Lower lobe of right lung (tissue), 2 donors: ENCODE data around the gene ANXA3. TPM values are rescaled to one million over a fixed set of nuclear protein-coding genes. Genes with fewer than 3 reads are reported as not detected.

ENCODE experiments used
- ATAC-seq, 2 donors: fragments of 200-7000 bp; cut with Tn5 transposase; one replicate each; pipeline ENCODE4 v1.9.1; 2020 to 2022; ENCODE audit warnings: mild to moderate bottlenecking in 2 of 2, moderate library complexity in 2 of 2
- DNase-seq: peaks from one replicate; pipeline ENCODE4 v3.0.0-alpha.2; 2020
- H3K27ac ChIP-seq: fragments of 200-600 bp; one replicate; pipeline ENCODE4 v1.8.0; 2022
- H3K27me3 ChIP-seq: fragments of 200-600 bp; one replicate; pipeline ENCODE4 v1.8.0; 2022; ENCODE audit warnings: low read depth
- H3K36me3 ChIP-seq: fragments of 200-600 bp; one replicate; pipeline ENCODE4 v1.8.0; 2022; ENCODE audit warnings: mild to moderate bottlenecking
- H3K4me1 ChIP-seq: fragments of 200-600 bp; one replicate; pipeline ENCODE4 v1.8.0; 2022
- H3K4me3 ChIP-seq: fragments of 200-600 bp; one replicate; pipeline ENCODE4 v1.8.0; 2022; ENCODE audit warnings: mild to moderate bottlenecking
- H3K9me3 ChIP-seq: fragments of 200-600 bp; one replicate; pipeline ENCODE4 v1.8.0; 2022
- intact Hi-C: fragments of 100-400 bp; cut with DNase I; formaldehyde crosslinking; loops from one replicate; pipeline ENCODE4 v1.11.0; 2022
- total RNA-seq: library from RNA; stranded (reverse); fragmentation: NEBNext Ultra II Directional; extraction: Animal tissue kit (Norgen Biotek cat#: 25700); gene quantifications from one replicate; pipeline ENCODE4 v1.2.1, GENCODE V29; 2021
- TF ChIP-seq, protein P1 (sequence below): fragments of 200-600 bp; IDR thresholded peaks from one replicate; pipeline ENCODE4 v1.8.0; 2022; ENCODE audit warnings: antibody characterized with exemption, mild to moderate bottlenecking
- donor health status: DM: no; HTN: yes; CAD: no; lungs with severe emphysema.

Gene ANXA3
- total RNA-seq, 1 donor from 2014 or later, result 148 TPM

DNA sequence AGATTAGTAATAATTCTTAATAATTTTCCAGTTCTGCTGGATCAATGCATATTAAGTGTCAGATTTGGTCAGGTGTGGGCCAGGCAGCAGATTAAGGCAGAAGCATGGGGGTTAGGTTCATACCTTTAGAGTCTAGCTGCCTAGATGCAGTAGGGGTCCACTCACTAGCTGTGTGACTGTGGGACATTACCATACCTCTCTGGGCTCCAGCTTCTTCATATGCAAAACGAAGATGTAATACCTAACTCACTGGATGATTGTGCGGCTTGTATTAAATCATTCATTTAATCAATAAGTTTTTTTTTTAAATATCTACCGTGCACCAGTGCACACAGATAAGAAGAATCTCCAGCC lies 1.4 kb downstream of the ANXA3 start:
- Histone ChIP-seq H3K4me1 (peaks cover 27% of the 10 kb centered on the region), H3K9me3 (no peaks in the 10 kb centered on the region), H3K27me3 (no peaks in the 10 kb centered on the region), H3K36me3 (peaks cover 8% of the 10 kb centered on the region), H3K27ac (peak overlapping the region; percentile 93), H3K4me3 (peak overlapping the region; percentile 69)
- no peak for DNase-seq
- no peak for ATAC-seq
- intact Hi-C loops, result no loop called here
- TF ChIP-seq, protein P1, sequence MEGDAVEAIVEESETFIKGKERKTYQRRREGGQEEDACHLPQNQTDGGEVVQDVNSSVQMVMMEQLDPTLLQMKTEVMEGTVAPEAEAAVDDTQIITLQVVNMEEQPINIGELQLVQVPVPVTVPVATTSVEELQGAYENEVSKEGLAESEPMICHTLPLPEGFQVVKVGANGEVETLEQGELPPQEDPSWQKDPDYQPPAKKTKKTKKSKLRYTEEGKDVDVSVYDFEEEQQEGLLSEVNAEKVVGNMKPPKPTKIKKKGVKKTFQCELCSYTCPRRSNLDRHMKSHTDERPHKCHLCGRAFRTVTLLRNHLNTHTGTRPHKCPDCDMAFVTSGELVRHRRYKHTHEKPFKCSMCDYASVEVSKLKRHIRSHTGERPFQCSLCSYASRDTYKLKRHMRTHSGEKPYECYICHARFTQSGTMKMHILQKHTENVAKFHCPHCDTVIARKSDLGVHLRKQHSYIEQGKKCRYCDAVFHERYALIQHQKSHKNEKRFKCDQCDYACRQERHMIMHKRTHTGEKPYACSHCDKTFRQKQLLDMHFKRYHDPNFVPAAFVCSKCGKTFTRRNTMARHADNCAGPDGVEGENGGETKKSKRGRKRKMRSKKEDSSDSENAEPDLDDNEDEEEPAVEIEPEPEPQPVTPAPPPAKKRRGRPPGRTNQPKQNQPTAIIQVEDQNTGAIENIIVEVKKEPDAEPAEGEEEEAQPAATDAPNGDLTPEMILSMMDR, result no peak

DNA sequence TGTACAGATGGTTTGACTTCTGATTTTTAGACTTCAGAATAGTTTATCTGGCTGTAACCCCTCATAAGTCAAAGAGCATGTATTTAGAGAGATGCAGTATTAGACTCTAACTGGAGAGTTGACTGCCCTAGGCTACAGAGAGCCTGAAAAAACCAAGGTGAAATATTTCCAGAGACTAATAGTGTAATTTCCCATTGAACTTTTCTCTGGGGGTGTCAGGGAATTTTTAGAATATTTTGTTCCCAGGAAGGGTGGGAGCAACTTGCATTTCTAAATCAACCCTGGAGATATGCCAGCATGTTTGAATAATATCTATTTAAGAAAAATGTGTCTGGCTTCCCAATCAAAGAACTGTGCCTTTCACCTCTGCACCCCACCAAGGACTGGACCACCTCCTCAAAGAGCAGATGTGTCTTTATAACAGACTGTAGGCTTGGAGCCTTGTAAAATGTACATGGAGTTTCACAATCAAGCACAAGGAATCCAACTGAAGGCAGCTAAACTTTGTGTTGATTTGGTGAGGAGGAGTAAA lies 2.0 kb downstream of the ANXA3 start:
- no peak for DNase-seq
- Histone ChIP-seq H3K27ac (peak overlapping the region; percentile 93), H3K36me3 (peaks cover 8% of the 10 kb centered on the region), H3K4me1 (peaks cover 30% of the 10 kb centered on the region), H3K27me3 (no peaks in the 10 kb centered on the region), H3K9me3 (no peaks in the 10 kb centered on the region), H3K4me3 (peak overlapping the region; percentile 69)
- ATAC-seq, result no peak
- intact Hi-C loops, result no loop called here
- TF ChIP-seq, protein P1, result no peak

DNA sequence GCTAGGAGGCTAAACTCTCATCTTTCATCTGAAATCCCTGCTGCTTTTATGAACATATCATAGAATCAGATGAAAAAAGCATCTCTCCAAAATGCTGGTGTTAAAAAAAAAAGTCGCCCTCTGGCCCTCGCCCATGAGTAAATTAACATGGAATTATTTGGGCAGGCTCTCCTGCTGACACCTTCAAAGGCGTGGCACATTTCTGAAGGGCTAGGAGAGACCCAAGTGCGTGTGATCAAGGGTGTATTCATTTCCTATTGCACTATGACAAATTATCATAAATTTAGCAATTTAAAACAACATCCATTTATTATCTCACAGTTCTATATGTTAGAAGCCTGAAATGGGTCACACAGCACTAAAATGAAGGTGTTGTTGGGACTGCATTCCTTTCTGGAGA lies 5.1 kb downstream of the ANXA3 start:
- Histone ChIP-seq H3K27ac (no peak overlapping the region), H3K36me3 (peaks cover 12% of the 10 kb centered on the region), H3K9me3 (no peaks in the 10 kb centered on the region), H3K4me3 (no peak overlapping the region), H3K4me1 (peaks cover 48% of the 10 kb centered on the region), H3K27me3 (no peaks in the 10 kb centered on the region)
- no peak for ATAC-seq
- TF ChIP-seq, protein P1, result no peak
- intact Hi-C loops, result no loop called here
- DNase-seq, result no peak

DNA sequence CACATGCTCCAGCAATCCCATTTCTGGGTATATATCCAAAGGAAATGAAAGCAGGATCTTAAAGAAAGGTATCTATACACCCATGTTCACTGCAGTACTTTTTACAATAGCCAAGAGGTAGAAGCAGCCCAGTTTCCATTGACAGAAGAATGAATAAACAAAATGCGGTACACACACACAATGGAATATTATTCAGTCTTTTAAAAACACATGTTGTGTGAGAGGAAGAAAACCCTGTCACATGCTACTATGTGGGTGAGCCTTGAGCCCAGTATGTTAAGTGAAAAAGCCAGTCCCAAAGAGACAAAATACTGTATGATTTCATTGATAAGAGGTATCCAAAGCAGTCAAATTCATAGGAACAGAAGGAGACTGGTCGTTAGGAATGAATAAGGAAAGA lies 6.3 kb downstream of the ANXA3 start:
- ATAC-seq (no peak), DNase-seq (no peak)
- Histone ChIP-seq H3K4me1 (peaks cover 49% of the 10 kb centered on the region), H3K9me3 (no peaks in the 10 kb centered on the region), H3K4me3 (no peak overlapping the region), H3K27me3 (no peaks in the 10 kb centered on the region), H3K27ac (no peak overlapping the region), H3K36me3 (peaks cover 12% of the 10 kb centered on the region)
- TF ChIP-seq, protein P1, result no peak
- intact Hi-C loops, result no loop called here

DNA sequence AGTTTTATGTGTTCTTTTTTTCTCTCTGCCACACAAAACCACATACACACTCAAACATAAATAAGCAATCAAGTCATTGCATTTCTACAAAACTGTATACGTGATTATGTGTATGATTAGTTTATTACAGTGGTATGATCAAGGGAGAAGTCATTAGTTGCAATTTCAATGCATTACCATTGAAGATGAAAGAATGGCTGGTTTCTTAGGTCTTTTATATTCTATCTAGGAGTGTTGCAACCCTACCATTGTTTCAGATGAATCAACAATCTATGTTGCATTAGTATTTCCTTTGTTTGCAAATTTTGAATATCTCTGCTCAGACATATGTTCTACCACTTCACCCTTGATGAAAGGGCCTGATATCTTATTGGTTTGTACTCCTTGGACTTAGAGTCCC lies 6.8 kb downstream of the ANXA3 start:
- no peaks in the 10 kb centered on the region for H3K27me3 ChIP-seq
- H3K36me3 ChIP-seq, result peaks cover 12% of the 10 kb centered on the region
- peaks cover 43% of the 10 kb centered on the region for H3K4me1 ChIP-seq
- DNase-seq, result no peak
- H3K27ac ChIP-seq, result no peak overlapping the region
- no peaks in the 10 kb centered on the region for H3K9me3 ChIP-seq
- no peak overlapping the region for H3K4me3 ChIP-seq
- ATAC-seq, result no peak
- TF ChIP-seq, protein P1, result no peak
- intact Hi-C loops, result no loop called here
